ENCODE measurements around the gene GSG1L.

DNA sequence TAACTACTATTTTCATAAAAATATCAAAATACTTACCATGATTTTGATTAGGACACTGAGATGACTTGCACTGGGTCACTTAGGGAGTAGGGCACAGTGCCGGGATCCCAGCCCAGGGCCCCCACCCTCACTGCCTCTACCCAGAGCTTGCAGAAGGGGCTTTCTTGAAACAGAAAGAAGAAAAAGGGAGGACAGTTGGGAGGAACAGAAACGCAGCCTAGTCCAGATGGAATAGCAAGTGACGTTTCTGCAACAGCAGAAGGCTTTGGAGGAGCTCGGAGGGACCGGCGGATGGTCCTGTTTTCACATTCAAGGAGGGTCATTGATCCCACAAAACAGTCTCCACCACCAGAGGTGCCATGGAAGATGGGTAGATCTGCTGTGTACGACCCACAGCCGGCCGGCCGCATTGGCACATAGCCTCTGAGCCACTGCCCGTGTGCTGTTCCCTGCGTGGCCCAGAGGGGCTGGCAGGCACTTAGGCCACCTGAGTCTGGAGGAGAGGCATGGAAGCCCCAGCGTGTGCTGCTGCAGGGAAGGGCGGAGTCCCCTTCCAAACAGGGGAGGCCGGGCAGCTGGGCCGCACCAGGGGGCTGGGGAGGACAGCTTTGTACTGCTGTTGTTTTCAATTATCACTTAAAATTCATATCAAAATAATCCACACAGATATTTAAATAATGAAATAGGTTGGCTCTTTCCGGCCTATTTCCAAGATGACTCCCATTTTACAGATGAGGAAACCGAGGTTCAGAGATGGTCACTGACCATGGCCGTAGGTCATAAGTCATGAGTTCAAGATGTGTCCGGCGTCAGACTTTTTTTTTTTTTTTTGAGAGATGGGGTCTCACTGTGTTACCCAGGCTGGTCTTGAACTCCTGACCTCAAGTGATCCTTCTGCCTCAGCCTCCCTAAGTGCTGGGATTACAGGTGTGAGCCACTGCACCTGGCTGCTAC is 22.9 kb upstream of the GSG1L start:
- TF ChIP-seq, protein P1, sequence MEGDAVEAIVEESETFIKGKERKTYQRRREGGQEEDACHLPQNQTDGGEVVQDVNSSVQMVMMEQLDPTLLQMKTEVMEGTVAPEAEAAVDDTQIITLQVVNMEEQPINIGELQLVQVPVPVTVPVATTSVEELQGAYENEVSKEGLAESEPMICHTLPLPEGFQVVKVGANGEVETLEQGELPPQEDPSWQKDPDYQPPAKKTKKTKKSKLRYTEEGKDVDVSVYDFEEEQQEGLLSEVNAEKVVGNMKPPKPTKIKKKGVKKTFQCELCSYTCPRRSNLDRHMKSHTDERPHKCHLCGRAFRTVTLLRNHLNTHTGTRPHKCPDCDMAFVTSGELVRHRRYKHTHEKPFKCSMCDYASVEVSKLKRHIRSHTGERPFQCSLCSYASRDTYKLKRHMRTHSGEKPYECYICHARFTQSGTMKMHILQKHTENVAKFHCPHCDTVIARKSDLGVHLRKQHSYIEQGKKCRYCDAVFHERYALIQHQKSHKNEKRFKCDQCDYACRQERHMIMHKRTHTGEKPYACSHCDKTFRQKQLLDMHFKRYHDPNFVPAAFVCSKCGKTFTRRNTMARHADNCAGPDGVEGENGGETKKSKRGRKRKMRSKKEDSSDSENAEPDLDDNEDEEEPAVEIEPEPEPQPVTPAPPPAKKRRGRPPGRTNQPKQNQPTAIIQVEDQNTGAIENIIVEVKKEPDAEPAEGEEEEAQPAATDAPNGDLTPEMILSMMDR (conservative IDR thresholded peaks at IDR 0.05), result no peak
- no peak for TF ChIP-seq ZFX (IDR thresholded peaks at IDR 0.05)

Measured in C4-2B (cell line).